DND-41 (cell line): ENCODE data around the gene NUP188.

Source experiments
- ATAC-seq: fragments of 200-7000 bp; cut with Tn5 transposase; 3 replicates; pipeline ENCODE4 v1.9.1; 2021; ENCODE audit warnings: low read depth; ENCODE audit not compliant: insufficient read depth
- DNase-seq: peaks from one replicate; pipeline ENCODE4 v3.0.0-alpha.2; 2020
- H2AFZ ChIP-seq: 2 replicates; pipeline ENCODE4 v1.6.0; 2012; ENCODE audit warnings: low read depth, low read length
- H3K27ac ChIP-seq: 2 replicates; pipeline ENCODE4 v1.5.1; 2012; ENCODE audit warnings: low read length, inconsistent platforms
- H3K27me3 ChIP-seq: fragments of 200-600 bp; sonication (generic); 2 replicates; pipeline ENCODE4 v1.6.0; 2012; ENCODE audit warnings: low read length, mild to moderate bottlenecking, inconsistent platforms; ENCODE audit not compliant: insufficient read depth, poor library complexity
- H3K36me3 ChIP-seq: 2 replicates; pipeline ENCODE4 v1.5.1; 2012; ENCODE audit warnings: low read length, inconsistent platforms; ENCODE audit not compliant: insufficient read depth
- H3K4me1 ChIP-seq: 2 replicates; pipeline ENCODE4 v1.5.1; 2012; ENCODE audit warnings: mild to moderate bottlenecking, low read length; ENCODE audit not compliant: insufficient read depth
- H3K4me2 ChIP-seq: 2 replicates; pipeline ENCODE4 v1.6.0; 2012; ENCODE audit warnings: mild to moderate bottlenecking, moderate library complexity, low read length, inconsistent platforms; ENCODE audit not compliant: insufficient read depth
- H3K4me3 ChIP-seq, 2 experiments: fragments of 200-600 bp in 1 of 2; shearing (Covaris generic) in 1 of 2; 2 replicates each; pipeline ENCODE4 v1.5.1; 2012 to 2016; ENCODE audit warnings: inconsistent platforms in 2 of 2, low read length in 2 of 2, mild to moderate bottlenecking in 2 of 2, low read depth in 1 of 2, moderate library complexity in 1 of 2
- H3K79me2 ChIP-seq: 2 replicates; pipeline ENCODE4 v1.6.0; 2012; ENCODE audit warnings: low read length, inconsistent platforms; ENCODE audit not compliant: insufficient read depth
- H3K9ac ChIP-seq: 2 replicates; pipeline ENCODE4 v1.6.0; 2012; ENCODE audit warnings: low read depth, mild to moderate bottlenecking, inconsistent platforms, low read length, moderate library complexity
- H3K9me3 ChIP-seq: 2 replicates; pipeline ENCODE4 v1.5.1; 2012; ENCODE audit warnings: low read length, moderate library complexity, mild to moderate bottlenecking, inconsistent platforms; ENCODE audit not compliant: insufficient read depth, severe bottlenecking
- H4K20me1 ChIP-seq: 2 replicates; pipeline ENCODE4 v1.6.0; 2012; ENCODE audit warnings: low read length; ENCODE audit not compliant: insufficient read depth
- EZH2 ChIP-seq: IDR thresholded peaks from 3 replicates; pipeline ENCODE4 v1.6.1; 2012; ENCODE audit warnings: borderline replicate concordance, low read depth, mild to moderate bottlenecking, moderate library complexity, low read length, inconsistent platforms; ENCODE audit not compliant: severe bottlenecking
- TF ChIP-seq, protein P1 (sequence below): IDR thresholded peaks from 2 replicates; pipeline ENCODE4 v1.5.1; 2012; ENCODE audit warnings: borderline replicate concordance, low read length, moderate library complexity, mild to moderate bottlenecking; ENCODE audit not compliant: poor library complexity, severe bottlenecking; ENCODE audit errors: extremely low read depth

NUP188 gene

DNA sequence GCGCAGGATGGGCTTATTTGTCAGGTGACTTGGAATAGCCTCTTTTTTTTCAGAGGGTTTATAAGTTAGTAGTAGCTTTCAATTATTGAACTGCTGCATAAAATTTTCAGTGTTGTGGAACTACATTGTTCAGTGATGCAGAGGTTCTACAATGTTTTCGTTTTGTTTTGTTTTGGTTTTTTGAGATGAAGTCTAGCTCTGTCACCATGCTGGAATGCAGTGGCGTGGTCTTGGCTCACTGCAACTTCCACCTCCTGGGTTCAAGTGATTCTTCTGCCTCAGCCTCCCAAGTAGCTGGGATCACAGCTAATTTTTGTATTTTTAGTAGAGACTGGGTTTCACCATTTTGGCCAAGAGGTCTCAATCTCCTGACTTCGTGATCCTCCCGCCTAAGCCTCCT lies 22.0 kb downstream of the NUP188 start:
- Histone ChIP-seq H2AFZ (no peak overlapping the region), H3K4me2 (no peak overlapping the region), H3K4me3 (no peak overlapping the region), H3K36me3 (peaks cover 67% of the 10 kb centered on the region), H3K4me1 (no peaks in the 10 kb centered on the region), H3K27me3 (no peaks in the 10 kb centered on the region), H3K27ac (no peak overlapping the region), H3K9ac (no peak overlapping the region), H3K9me3 (no peaks in the 10 kb centered on the region), H4K20me1 (no peaks in the 10 kb centered on the region), H3K79me2 (no peaks in the 10 kb centered on the region)
- DNase-seq (no peak), ATAC-seq (no peak)
- TF ChIP-seq, protein P1, sequence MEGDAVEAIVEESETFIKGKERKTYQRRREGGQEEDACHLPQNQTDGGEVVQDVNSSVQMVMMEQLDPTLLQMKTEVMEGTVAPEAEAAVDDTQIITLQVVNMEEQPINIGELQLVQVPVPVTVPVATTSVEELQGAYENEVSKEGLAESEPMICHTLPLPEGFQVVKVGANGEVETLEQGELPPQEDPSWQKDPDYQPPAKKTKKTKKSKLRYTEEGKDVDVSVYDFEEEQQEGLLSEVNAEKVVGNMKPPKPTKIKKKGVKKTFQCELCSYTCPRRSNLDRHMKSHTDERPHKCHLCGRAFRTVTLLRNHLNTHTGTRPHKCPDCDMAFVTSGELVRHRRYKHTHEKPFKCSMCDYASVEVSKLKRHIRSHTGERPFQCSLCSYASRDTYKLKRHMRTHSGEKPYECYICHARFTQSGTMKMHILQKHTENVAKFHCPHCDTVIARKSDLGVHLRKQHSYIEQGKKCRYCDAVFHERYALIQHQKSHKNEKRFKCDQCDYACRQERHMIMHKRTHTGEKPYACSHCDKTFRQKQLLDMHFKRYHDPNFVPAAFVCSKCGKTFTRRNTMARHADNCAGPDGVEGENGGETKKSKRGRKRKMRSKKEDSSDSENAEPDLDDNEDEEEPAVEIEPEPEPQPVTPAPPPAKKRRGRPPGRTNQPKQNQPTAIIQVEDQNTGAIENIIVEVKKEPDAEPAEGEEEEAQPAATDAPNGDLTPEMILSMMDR, result no peak
- no peak for TF ChIP-seq EZH2

DNA sequence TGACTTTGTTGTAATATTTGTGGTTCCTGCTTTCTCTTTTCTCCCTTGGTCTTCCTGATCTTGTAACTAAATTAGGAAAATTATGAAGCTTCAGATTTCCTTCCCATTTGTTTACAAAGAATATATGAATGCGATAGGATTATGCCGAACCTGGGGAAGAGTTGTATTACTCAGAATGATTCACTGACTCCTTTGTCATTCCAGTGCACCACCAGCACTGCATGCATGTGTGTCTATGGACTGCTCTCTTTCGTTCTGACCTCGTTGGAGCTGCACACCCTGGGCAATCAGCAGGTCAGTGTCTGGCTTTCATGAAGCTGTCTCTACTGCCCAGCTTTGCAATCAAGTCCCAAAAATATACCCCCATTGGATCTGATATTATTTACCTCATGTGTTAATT lies 25.5 kb downstream of the NUP188 start:
- H3K36me3 ChIP-seq, result peaks cover 82% of the 10 kb centered on the region
- no peaks in the 10 kb centered on the region for H4K20me1 ChIP-seq
- DNase-seq, result no peak
- no peak overlapping the region for H2AFZ ChIP-seq
- ATAC-seq, result no peak
- H3K4me1 ChIP-seq, result no peaks in the 10 kb centered on the region
- no peaks in the 10 kb centered on the region for H3K27me3 ChIP-seq
- no peaks in the 10 kb centered on the region for H3K9me3 ChIP-seq
- H3K4me3 ChIP-seq, result no peak overlapping the region
- no peak overlapping the region for H3K9ac ChIP-seq
- H3K27ac ChIP-seq, result no peak overlapping the region
- TF ChIP-seq, protein P1, result no peak
- TF ChIP-seq EZH2, result no peak
- no peaks in the 10 kb centered on the region for H3K79me2 ChIP-seq
- H3K4me2 ChIP-seq, result no peak overlapping the region

GRCh38 chr9:128979111-128979510 lies 31.6 kb downstream of the NUP188 start:
- DNase-seq, result no peak
- Histone ChIP-seq H3K9ac (no peak overlapping the region), H3K27ac (no peak overlapping the region), H3K4me3 (no peak overlapping the region), H4K20me1 (no peaks in the 10 kb centered on the region), H3K79me2 (no peaks in the 10 kb centered on the region), H3K4me1 (no peaks in the 10 kb centered on the region), H3K27me3 (no peaks in the 10 kb centered on the region), H2AFZ (no peak overlapping the region), H3K4me2 (no peak overlapping the region), H3K9me3 (no peaks in the 10 kb centered on the region), H3K36me3 (peaks cover 81% of the 10 kb centered on the region)
- no peak for ATAC-seq
- TF ChIP-seq, protein P1, result no peak
- no peak for TF ChIP-seq EZH2

DNA sequence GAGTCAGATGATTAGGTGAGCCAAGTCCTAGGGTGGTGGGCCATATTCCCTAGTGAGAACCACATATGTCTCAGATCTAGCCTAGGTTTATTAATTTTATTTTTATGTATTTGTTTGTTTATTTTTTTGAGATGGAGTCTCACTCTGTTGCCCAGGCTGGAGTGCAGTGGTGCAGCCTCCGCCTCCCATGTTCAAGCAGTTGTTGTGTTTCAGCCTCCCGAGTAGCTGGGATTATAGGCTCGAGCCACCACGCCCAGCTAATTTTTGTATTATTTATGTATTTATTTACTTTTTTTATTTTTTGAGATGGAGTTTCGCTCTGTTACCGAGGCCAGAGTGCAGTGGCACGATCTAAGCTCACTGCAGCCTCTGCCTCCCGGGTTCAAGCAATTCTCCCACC lies 36.0 kb downstream of the NUP188 start:
- H3K36me3 ChIP-seq, result peaks cover 87% of the 10 kb centered on the region
- H3K4me3 ChIP-seq, result no peak overlapping the region

More for the DNA sequence above, 36.0 kb downstream of the NUP188 start:
- TF ChIP-seq, protein P1, result no peak
- TF ChIP-seq EZH2, result no peak
- ATAC-seq (no peak), DNase-seq (no peak)
- Histone ChIP-seq H3K27me3 (no peaks in the 10 kb centered on the region), H2AFZ (no peak overlapping the region), H3K9ac (no peak overlapping the region), H3K27ac (no peak overlapping the region), H4K20me1 (no peaks in the 10 kb centered on the region), H3K4me1 (no peaks in the 10 kb centered on the region), H3K79me2 (no peaks in the 10 kb centered on the region), H3K9me3 (no peaks in the 10 kb centered on the region), H3K4me2 (no peak overlapping the region)
